HG03135 (cell line): ENCODE data around the gene HOXA4.

Source experiments
- ATAC-seq: cut with Tn5 transposase; IDR thresholded peaks from one replicate; pipeline ENCODE4 v1.9.1; 2021; ENCODE audit warnings: mild to moderate bottlenecking, moderate library complexity; ENCODE audit not compliant: unreplicated experiment

HOXA4 gene

GRCh38 chr7:27106901-27107240, 23.7 kb downstream of the HOXA4 start:
- no peak for ATAC-seq

GRCh38 chr7:27106181-27106900, 24.2 kb downstream of the HOXA4 start:
- ATAC-seq, result no peak

- no peak for ATAC-seq
Measured at GRCh38 chr7:27105301-27106031, 25.1 kb downstream of the HOXA4 start.

GRCh38 chr7:27104341-27105058, 26.1 kb downstream of the HOXA4 start:
- no peak for ATAC-seq

GRCh38 chr7:27103489-27104226, 26.9 kb downstream of the HOXA4 start:
- no peak for ATAC-seq

GRCh38 chr7:27102581-27103442, 27.7 kb downstream of the HOXA4 start, which contains the start of gene HOXA2:
HOXA2 (minus strand) TSS chr7:27102683; CDS start chr7:27102500, 183 bp downstream.
- ATAC-seq, result no peak

- no peak for ATAC-seq
Measured at GRCh38 chr7:27101957-27102580, 28.5 kb downstream of the HOXA4 start.

- ATAC-seq, result no peak
Measured at GRCh38 chr7:27101171-27101956, 29.2 kb downstream of the HOXA4 start.

GRCh38 chr7:27100694-27101170, 29.8 kb downstream of the HOXA4 start:
- no peak for ATAC-seq

GRCh38 chr7:27099453-27100370, 30.8 kb downstream of the HOXA4 start:
- no peak for ATAC-seq

GRCh38 chr7:27098578-27099451, 31.7 kb downstream of the HOXA4 start:
- no peak for ATAC-seq

- ATAC-seq, result no peak
Measured at GRCh38 chr7:27097686-27098577, 32.6 kb downstream of the HOXA4 start.

GRCh38 chr7:27096768-27097514, 33.6 kb downstream of the HOXA4 start:
- no peak for ATAC-seq

- peak; percentile 81 for ATAC-seq
Measured at GRCh38 chr7:27095897-27096767, 34.4 kb downstream of the HOXA4 start, which contains the start of gene HOXA1. HOXA1 (minus strand) TSS chr7:27096000; CDS start chr7:27095912, 88 bp downstream.
